EL (cell line): ENCODE data around the gene AKNA.

Experiments used
- DNase-seq: peaks from one replicate; pipeline ENCODE4 v3.0.0-alpha.2; 2016

Gene AKNA

DNA sequence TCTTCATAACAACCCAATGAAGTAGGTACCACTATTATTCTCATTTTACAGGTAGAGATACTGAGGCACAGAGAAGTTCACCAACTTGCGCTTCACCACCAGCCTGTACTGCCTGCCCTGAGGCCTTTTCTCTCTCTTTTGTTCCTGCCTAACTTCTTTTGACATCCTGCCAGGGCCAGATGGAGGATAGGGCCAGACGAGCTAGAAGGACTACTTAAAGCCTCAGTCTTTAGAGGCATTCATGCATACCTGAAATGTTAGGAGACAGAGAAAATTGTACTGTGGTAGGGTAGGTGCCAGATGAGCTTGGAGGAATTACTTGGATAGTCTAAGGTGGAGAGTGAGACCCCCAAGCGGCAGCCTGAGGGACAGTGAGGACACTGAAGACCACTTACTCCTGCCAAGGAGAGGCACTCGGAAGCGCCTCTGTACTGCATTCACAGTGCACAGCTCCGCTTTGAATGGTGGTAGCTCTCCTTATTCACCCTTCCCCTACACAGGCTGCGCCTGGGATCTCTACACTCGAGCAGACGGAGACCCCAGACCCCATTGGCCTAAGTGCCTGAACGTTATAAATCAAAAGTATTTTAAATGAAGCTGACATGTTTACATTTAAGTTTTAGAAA is 71.1 kb downstream of the AKNA start:
- no peak for DNase-seq

DNA sequence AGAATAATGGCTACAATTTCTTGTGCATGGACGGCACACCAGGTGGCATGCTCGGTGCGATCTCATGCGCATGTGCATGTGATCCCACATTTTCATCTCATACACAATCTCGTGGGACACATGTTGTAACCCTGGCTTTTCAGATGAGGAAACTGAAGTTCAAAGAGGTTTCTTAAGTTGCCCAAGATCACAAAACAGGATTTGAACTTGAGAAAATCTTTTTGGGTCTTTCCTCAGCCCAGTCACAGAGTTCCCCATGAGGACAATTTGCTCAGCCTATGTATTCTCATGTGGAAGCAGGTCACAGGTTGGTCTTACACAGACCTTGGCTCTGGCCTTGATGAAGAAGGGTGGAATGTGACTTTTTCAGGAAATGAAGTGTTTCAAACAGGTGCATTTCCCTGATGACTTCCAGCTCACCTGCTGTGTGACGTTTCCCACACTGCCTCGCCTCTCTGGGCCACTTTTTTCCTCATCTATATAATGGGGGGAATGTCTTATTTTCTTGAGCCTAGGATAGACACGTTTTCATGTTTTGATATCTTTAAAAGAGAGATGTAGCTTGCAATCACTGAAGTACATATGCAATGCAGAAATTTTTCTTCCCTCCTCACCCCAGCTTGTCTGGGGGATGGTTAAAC is 71.9 kb downstream of the AKNA start:
- DNase-seq, result no peak

DNA sequence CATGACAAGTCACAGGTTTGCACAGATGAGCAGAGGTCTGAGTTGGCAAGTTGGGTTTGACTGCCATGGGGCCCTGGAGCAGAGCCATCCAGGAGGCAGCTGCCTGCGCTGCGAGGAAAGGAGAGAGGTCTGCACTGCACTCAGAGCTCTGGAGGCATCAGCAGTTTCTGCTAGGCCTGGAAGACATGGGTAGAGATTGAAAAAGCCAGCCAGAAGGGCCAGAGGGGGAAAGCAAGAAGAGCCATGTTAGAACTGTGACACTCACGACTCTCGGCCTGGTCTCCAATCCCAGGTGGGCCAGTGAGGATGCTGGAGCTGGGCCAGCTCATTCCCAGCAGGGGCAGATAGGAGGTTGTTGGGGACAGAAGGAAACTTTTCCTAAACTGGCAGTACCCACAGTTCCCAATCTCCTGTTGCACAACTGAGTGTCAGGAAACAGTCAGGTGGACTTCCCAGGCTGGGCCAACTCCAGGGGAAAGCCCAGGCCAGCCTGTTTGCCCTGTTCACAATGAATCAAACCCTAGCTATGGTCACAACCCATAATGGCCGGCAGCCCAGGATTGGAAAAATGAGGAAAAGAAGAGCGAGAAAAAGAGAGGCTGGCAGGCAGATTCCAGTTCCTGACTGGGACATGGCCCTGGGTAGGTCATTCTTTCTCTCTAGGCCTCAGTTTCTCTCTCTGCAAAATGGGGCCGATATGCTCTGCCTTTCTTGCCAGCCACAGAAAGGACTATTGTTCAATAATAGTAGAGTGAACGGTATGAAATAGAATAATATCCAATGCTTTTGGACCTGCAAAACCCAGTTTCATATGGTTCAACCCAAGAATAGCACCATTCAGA is 72.7 kb downstream of the AKNA start:
- DNase-seq, result no peak

DNA sequence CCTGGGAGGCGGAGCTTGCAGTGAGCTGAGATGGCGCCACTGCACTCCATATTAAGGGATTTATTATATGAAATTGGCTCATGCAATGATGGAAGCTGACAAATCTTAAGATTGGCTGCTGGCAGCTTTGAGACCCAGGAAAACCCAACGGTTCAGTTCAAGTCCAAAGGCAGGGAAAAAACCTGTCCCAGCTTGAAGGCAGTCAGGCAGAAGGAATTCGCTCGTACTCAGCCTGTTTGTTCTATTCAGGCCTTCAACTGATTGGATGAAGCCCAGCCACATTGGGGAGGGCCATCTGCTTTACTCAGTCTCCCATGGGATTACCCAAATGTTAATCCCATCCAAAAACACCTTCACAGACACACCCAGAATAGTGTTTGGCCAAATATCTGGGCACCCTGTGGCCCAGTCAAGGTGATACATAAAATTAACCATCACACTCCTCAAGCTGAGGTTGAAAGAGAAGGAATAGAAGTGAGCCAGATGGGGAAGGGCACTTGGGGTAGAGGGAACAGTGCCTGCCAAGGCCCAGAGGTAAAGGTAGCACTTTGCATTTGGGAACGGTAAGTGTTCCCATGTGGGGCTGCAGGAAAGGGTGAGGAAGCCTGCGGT is 73.4 kb downstream of the AKNA start:
- DNase-seq, result no peak

DNA sequence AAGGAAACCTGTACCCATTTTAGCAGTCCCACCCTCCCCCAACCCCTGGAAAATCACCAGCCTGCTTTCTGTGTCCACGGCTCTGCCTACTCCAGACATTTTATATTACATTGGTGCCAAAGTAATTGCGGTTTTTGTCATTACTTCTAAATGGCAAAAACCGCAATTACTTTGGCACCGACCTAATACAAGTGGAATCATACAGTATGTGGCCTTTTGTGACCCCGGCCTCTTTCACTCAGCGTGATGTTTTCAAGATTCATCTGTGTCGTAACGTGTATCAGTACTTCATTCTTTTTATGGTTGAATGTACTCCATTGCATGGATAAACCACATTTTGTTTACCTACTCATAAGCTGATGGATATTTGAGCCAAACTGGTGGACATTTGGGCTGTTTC is 74.6 kb downstream of the AKNA start:
- DNase-seq, result no peak

DNA sequence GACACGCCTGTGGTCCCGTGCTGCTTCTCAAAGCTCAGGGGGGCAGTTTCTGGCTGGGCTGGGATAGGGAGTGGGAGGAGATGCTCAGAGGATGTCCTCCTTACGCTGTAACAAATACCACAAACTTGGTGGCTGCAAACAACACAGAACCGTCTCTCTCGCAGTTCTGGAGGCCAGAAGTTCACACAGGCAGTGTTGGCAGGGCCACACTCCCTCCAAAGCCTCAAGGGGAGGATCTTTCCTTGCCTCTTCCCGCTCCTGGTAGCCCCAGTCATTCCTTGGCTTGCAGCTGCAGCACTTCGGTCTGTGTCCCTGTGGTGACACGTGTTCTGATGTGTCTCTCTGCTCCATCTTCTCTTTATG is 75.3 kb downstream of the AKNA start:
- DNase-seq, result no peak

DNA sequence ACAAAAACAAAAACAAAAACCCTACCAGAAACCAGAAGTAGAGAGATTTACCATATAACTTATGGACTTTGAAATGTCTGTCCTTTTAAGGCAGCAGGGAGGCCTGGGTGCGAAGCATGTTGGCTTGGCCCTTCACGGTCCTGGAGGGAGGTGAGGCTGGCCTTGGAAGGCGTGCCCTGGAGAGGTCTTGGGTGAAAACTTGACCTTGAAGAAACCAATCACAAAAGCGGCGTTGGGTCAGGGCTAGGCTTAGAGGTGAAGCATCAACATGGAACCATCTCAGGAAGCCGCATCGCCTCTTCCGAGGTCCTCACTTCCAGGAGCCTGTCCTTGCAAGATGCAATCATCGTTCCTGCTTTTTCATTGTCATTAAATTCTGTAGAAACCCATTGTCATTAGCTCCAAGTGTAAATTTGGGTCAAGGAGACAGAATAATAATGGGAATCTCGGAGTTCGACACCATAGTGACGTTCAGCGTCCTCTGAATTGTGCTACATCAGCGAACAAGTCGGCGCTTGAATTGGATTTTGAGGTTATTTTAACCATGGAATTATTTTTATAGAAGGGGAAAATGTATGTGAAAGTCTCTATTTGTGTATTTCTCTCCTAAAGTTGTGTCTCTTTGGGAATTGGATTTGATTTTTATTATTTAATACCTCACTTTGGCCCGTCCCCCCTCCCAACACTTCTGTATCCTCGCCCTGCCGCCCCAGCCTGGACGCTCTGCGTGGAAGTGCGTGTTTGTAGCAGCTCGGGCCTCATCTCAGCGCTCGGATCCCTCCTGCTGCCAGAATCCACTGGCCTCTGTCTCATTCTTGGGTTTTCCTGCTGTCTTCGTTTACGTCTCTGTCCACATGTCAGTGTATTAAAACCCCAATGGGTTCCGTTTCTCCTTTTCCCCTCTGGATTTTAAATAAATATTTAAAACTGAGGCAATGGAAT is 75.9 kb downstream of the AKNA start:
- DNase-seq, result no peak

DNA sequence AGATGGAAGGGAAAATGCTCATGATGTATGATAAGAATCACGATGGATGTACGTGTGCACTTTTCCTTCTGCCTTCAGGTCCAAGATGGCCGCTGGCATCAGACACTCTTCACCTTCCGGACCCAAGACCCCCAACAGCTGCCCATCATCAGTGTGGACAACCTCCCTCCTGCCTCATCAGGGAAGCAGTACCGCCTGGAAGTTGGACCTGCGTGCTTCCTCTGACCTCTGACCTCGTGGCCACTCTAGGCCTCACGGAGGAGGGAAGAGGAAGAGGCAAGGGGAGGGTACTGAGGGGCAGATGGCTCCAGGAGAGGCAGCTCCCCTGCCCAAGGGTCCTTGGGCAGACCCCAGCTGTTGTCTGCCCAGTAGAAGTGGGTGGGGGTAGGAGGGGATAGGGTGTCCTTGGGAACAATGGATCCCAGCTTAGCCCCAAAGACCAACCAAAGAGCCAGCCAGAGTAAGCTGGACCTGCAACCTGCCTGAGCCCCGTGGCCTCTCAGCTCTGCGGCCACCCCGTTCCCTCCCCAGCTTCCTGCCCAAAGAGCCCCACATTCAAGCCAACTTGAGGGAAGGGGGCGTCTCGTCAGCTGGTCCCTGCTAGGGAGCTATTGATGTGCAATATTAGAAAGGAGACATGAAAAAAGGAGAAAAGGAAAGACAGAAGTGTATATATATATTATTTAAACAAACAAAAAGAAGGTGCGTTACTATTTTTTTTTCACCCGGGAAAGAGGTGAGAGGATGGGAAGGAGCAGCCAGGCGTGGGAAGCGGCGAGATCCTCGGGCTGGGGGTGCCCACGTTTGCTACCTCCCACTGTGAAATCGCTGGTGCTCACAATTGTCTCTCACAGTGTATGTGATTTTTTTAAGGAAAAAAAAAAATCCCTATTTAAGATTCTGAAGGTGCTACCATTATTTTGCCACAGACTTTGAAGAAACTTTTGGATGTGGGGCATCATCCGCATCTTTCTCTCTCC is 77.0 kb downstream of the AKNA start:
- DNase-seq, result no peak

DNA sequence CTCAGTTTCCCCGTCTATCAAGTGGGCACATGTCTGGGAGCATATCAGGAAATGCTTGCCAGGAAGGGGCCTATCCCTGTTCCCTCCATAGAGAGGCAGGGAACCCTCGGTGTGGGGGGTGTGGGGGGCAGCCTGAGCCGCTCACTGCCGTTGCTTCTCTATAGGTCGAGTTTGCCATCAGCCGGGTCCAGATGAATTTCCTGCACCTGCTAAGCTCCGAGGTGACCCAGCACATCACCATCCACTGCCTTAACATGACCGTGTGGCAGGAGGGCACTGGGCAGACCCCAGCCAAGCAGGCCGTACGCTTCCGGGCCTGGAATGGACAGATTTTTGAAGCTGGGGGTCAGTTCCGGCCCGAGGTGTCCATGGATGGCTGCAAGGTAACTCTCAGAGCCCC is 78.7 kb downstream of the AKNA start:
- no peak for DNase-seq

DNA sequence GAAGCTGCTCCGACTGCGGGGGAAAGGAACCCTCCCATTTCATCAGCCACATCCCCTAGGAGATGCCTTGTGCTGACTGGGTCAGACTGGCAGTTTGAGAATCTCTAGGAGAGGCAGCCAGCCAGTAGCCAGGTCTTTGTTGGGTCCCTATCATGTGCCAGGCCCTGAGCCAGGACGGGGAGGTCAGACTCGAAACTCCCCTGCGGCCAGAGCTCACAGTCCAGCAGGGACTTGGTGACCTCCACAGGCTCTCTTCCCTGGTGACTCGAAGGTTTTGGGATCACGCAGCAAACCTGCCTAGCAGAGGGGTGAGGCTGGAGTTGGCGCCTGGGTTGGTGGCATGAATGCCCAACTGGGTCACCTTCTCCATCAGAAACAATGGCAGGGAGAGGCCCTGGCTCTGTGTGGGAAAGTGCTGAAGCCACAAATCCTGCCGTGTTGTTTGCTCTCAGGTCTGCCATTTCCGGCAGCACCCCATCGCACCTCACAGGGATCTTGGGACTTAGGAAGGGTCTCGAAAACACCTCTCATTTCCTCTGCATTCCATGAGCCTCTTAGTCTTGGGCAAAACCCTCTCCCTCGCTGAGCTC is 79.3 kb downstream of the AKNA start:
- no peak for DNase-seq

DNA sequence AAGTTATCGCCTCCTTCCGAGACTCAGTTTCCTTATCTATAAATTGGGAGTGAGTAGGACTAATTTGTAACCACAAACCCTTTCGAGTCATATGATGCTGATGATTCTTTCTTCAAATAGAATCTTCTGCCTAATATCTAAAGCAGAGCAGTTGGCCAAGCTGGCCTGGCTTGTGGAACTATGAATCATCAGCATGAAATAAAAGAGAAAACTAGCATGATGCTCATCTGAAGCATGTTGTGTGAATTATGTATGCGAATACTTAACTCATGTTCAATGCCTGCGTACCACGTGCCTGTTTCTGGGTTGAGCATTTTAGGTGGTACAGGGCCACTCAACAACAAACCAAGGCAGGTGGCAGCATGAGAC is 79.9 kb downstream of the AKNA start:
- no peak for DNase-seq

DNA sequence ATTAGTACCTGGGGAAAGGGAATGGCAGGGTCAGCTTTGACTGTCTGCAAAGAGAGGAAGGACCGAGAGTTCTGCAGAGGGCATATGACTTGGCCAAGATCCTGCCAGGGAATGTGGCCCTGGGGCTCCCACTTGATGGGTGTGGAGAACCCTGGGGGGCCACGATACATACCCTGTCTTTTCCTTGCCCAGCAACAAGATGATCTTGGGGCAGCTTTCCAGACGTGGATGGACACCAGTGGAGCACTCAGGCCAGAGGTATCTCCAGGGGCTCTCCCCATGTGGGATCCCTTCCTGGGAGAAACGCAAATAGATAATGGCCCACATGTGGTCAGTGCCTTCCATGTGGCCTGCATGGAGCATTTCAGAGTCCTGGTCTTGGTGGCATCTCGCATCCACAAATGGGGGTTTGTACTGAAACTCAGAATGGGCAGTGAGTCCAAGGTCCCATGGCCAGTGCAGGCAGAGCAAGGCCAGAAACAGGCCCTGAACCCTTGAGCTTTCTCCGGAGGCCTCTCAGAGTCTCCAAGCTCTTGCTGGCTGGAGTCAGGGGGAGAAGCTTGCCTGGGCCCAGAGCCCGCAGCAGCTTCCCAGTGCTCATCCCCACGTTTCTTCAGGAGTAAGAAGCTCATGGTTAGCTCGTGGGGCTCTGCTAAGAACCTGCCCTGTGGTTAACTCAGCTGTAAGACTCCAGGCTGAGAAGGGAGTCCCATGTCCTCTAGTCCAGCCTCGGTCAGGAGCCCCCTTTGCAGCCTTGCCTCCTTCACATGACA is 83.2 kb downstream of the AKNA start:
- no peak for DNase-seq

DNA sequence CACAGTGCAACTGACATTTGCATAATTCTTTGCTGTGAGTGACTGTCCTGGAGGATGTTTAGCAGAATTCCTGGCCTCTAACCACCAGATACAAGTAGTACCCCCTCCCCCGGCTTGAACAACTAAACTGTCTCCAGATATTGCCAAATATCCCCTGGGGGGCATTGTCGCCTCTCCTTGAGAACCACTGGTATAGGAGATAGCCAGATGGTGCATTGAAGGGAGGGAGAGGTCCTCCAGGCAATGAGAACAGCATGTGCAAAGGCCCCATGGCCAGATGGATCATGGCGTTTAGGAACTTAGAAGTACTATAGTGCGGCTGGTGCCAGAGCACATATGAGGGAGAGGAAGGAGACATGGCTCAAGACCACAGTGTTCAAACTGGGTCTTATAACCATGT is 83.8 kb downstream of the AKNA start:
- no peak for DNase-seq

DNA sequence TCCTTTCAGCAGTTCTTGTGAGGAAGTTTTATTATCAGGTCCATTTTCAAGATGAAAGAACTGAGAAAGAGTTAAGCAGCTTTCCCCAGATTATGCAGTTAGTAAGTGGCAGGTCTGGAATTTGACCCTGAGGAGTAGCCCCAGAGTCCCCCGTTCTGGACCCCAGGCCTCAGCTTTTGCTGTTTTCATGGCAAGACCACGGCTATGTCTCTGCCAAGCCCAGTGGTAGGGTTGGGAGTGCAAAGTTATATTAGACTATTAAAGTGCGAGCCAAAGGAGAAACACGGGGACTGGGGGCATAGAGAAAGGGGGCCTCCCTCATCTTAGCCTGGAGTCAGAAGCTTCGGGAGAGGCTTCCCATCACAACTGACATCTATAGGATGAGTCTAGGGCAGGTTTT is 84.2 kb downstream of the AKNA start:
- DNase-seq, result no peak

DNA sequence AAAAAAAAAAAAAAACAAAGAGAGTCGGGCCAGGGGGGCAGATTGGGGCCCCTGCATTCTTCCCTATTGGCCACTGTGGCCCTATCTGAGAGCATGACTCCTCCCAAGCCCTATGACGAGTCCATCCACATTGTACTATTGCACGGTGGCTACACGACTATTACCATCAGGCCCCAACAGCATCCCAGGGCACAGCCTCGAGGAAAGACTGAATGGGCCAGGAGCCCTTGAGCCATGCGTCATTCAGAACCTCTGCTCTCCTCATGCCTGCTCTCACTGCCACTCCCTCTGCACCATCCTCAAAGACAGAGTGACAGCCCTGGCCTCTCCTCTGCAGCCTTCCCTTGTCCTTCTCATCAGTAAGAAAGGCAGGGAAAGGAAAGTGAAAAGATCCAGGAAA is 85.1 kb downstream of the AKNA start:
- DNase-seq, result no peak

DNA sequence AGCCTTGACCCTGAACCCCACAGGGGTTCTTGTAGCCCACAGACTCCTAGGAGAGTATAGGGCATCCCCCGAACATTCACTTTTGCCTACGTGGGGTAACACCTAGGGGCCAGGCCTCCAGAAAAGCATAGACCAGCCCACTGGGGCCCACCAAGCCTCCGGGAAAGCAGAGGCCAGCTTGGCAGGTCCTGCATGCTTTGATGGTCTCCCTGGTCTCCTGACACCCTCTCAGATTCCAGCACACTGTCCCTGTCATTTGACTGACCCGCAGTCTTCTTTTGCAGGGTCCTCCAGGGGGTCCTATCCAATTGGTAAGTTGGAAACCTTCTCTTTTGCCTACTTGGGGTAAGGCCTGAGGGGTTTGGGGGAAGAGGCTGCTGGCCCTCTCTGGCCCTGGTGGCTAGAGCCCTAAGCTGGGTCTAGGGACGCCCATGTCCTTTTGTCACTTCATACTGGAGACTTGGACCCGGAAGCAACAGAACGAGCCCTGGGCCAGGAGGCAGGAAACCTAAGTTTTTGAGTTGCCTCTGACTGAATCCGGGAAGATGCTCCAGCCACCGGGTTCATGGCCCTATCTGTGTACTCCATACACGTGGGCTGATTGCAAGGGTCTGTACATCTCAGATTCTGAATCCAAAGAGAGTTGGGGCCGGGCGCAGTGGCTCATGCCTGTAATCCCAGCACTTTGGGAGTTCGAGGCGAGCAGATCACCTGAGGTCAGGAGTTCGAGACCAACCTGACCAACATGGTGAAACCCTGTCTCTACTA is 85.8 kb downstream of the AKNA start:
- DNase-seq, result no peak

DNA sequence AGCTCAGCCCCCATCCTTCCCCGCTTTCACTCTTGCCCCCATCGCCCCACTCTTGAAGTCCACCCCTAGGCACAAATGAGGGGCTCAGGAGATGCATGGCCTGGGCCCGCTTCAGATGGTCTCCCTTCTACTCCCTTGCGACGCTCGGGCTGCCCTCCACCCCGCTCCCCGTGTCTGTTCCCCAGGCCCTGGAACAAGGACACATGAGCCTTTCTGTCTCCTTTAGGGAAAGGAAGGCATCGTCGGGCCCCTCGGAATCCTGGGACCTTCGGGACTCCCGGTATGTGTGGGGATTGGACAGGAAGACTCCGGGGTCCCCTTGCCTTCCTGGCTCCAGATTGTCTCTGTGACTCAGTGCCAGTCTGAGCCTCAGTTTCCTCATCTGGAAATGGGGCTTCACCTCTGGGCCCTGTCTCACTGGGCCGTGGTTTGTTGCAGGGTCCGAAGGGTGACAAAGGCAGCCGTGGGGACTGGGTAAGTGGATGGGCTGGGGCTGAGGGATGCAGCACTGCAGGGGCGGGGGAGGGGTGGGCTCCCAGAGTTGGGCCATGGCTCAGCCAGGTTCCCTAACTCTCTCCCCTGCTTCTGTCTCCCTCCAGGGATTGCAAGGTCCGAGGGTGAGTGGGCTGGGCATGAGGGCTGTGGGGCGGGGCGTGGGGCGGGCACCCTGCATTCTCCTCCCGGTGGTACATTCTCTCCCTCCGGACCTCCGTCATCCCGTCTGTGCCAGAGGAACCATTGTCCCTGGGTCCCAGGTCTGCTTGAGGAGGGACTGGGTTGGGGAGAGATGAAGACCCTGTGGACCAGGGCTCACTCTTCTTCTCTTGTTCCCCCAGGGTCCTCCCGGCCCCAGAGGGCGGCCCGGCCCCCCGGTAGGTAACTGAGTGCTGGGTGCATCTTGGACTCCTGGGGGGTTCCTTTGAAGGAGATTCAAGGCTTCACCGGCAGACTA is 86.7 kb downstream of the AKNA start:
- no peak for DNase-seq

DNA sequence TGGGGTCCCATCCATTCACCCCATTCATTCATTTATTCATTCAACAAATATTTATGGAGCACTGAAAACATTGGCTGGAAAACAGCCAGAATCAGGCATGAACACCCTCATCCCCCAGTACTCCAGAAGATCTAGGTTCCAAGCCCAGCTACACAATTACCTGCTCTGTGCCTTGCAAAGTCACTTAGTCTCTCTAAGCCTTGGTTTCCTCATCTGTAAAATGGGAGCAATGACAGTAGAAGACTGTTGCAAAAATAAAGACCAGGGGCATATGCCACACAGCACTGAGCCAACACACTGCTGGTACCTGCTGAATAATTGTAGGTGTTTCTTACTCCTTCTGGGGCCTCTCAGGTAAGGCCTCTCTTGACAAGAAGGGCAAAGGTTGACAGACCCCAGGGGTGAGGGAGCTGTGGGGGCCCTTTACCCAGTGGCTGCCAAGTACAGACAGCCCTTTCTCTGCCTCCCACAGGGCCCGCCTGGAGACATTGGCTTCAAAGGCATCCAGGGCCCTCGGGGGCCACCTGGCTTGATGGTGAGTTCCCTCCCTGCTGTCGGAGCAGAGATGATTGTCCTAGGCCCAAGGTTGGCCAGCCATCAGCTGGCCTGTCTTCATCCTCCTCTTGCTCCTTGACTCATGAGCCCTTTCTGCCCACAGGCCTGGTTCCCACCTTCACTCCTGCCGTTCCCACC is 87.5 kb downstream of the AKNA start:
- no peak for DNase-seq
